Spleen (tissue), 11 donors: ENCODE results near the gene SOWAHD. TPM values are rescaled to one million over a fixed set of nuclear protein-coding genes. Genes with fewer than 3 reads are reported as not detected.
A peak's percentile ranks its signal among the peaks of the same experiment; 100 is the strongest.

Experiments
- DNase-seq: peaks from one replicate; pipeline ENCODE4 v3.0.0-alpha.2; 2020
- H3K27ac ChIP-seq, 8 donors: fragments of 200-600 bp; sonication (generic) in 7 of 8; 1 replicate in 4 of 8; 2 replicates in 4 of 8; pipeline versions ENCODE4 v1.5.0 to v1.8.0; 2016 to 2021; ENCODE audit warnings: inconsistent platforms in 4 of 8, mild to moderate bottlenecking in 4 of 8, moderate library complexity in 1 of 8
- H3K27me3 ChIP-seq, 7 donors: fragments of 200-600 bp; sonication (generic) in 6 of 7; replicated peaks in 1 of 7; 1 replicate in 4 of 7; 2 replicates in 3 of 7; pipeline versions ENCODE4 v1.5.0 to v1.8.0; 2016 to 2021; ENCODE audit warnings: inconsistent platforms in 3 of 7, mild to moderate bottlenecking in 1 of 7
- H3K36me3 ChIP-seq, 6 donors: fragments of 200-600 bp; sonication (generic) in 5 of 6; 1 replicate in 4 of 6; 2 replicates in 2 of 6; pipeline versions ENCODE4 v1.5.0 to v1.8.0; 2016 to 2021; ENCODE audit warnings: inconsistent platforms in 2 of 6
- H3K4me1 ChIP-seq, 6 donors: fragments of 200-600 bp; sonication (generic) in 5 of 6; 1 replicate in 3 of 6; 2 replicates in 3 of 6; pipeline versions ENCODE4 v1.5.0 to v1.8.0; 2016 to 2021; ENCODE audit warnings: inconsistent platforms in 3 of 6
- H3K4me3 ChIP-seq, 8 donors: fragments of 200-600 bp; sonication (generic) in 7 of 8; 1 replicate in 4 of 8; 2 replicates in 4 of 8; pipeline versions ENCODE4 v1.5.0 to v1.8.0; 2016 to 2021; ENCODE audit warnings: inconsistent platforms in 4 of 8, mild to moderate bottlenecking in 4 of 8, moderate library complexity in 2 of 8
- H3K9me3 ChIP-seq, 8 donors: fragments of 200-600 bp; sonication (generic) in 7 of 8; 1 replicate in 4 of 8; 2 replicates in 4 of 8; pipeline versions ENCODE4 v1.5.0 to v1.8.0; 2016 to 2021; ENCODE audit warnings: inconsistent platforms in 4 of 8
- POLR2A ChIP-seq, 3 donors: fragments of 450-650 bp; IDR thresholded peaks; one replicate each; pipeline ENCODE4 v1.5.1; 2017; ENCODE audit warnings: antibody characterized with exemption in 3 of 3, mild to moderate bottlenecking in 1 of 3
- POLR2AphosphoS5 ChIP-seq, 3 donors: sonication (generic); formaldehyde crosslinking; IDR thresholded peaks; one replicate each; pipeline ENCODE4 v1.5.1; 2017; ENCODE audit warnings: antibody characterized with exemption in 3 of 3
- WGBS, 5 donors: extraction: QIAGEN DNeasy Blood & Tissue Kit in 3 of 5; methylation state at CpG; one replicate each; pipeline versions ENCODE4 v1.1.5 to v1.1.7; 2013 to 2018; 5-methylcytosine and 5-hydroxymethylcytosine counted together
- intact Hi-C: fragments of 100-400 bp; cut with DNase I; formaldehyde crosslinking; loops from one replicate; pipeline ENCODE4 v1.15.0; 2023; ENCODE audit warnings: low total_unique reads
- polyA plus RNA-seq, 3 donors: library from polyadenylated mRNA; stranded (reverse); fragments of 200-250 nt; gene quantifications; one replicate each; pipeline ENCODE4 v1.2.1, GENCODE V29; 2013
- total RNA-seq, 7 donors: library from RNA; depleted of rRNA in 3 of 7; stranded (reverse); fragments of >200 nt in 3 of 7; fragmentation: NEBNext Ultra II Directional in 4 of 7; extraction: Animal tissue kit (Norgen Biotek cat#: 25700) in 4 of 7; gene quantifications; one replicate each; pipeline versions ENCODE4 v1.1.0 to v1.2.1, GENCODE V29; 2016 to 2021
- TF ChIP-seq, protein P1 (sequence below), 11 experiments: fragments of 200-600 bp in 7 of 11; fragments of 450-650 bp in 4 of 11; sonication (generic) in 4 of 11; IDR thresholded peaks in 8 of 11; conservative IDR thresholded peaks in 3 of 11; 1 replicate in 7 of 11; 2 replicates in 4 of 11; pipeline versions ENCODE4 v1.4.0 to v1.8.0; 2016 to 2021; ENCODE audit warnings: antibody characterized with exemption in 11 of 11, inconsistent platforms in 4 of 11, mild to moderate bottlenecking in 1 of 11
- donor health status: healthy with polysubstance abuse.
- donor health status: DM: no; HTN: no; CAD: no; lungs with moderate emphysema.
- donor health status: DM: no; HTN: no; CAD: no.
- donor health status: Bipolar disorder and iron deficiency.
- donor health status: healthy.
- donor health status: DM: no; HTN: no; CAD: no.
- donor health status: DM: yes; HTN: yes; CAD: no.

The SOWAHD gene
- total and polyA plus RNA-seq, 10 donors = 5.0 to 26.2 (median 8.7) TPM

DNA sequence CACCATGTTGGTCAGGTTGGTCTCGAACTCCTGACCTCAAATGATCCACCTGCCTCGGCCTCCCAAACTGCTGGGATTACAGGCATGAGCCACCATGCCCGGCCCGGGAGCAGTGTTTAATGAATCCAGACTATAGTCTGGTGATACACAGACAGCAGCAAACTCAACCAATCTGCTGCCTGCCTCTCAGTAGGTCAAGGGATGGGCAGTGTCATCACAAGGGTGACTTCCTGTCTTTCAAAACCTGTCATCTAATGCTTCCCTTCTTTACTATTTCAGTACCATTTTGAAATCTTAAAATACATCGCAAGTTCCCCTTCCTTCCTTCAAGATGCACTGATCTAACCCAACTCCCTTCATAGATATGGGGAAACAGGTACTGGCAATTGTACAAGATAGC, 24.6 kb downstream of the SOWAHD start:
- peaks cover 0 to 61% (median 22%) of the 10 kb centered on the region in 6 donors for H3K4me1 ChIP-seq
- no peaks in the 10 kb centered on the region for H3K27me3 ChIP-seq
- H3K36me3 ChIP-seq = peaks cover 0 to 74% (median 12%) of the 10 kb centered on the region in 6 donors
- no peak overlapping the region for H3K4me3 ChIP-seq
- peak overlapping the region in 6 of 8 donors; percentile 38 to 81 (median 72) for H3K27ac ChIP-seq
- DNase-seq = peak; percentile 74
- WGBS, 5 donors = 52 to 72% (median 60%) methylated on average over 1 to 5 of the region's 5 CpGs
- TF ChIP-seq POLR2A (IDR thresholded peaks at IDR 0.05) (no peak), POLR2AphosphoS5 (IDR thresholded peaks at IDR 0.05) (peak in 1 of 3 donors; percentile 14)
- TF ChIP-seq, protein P1, sequence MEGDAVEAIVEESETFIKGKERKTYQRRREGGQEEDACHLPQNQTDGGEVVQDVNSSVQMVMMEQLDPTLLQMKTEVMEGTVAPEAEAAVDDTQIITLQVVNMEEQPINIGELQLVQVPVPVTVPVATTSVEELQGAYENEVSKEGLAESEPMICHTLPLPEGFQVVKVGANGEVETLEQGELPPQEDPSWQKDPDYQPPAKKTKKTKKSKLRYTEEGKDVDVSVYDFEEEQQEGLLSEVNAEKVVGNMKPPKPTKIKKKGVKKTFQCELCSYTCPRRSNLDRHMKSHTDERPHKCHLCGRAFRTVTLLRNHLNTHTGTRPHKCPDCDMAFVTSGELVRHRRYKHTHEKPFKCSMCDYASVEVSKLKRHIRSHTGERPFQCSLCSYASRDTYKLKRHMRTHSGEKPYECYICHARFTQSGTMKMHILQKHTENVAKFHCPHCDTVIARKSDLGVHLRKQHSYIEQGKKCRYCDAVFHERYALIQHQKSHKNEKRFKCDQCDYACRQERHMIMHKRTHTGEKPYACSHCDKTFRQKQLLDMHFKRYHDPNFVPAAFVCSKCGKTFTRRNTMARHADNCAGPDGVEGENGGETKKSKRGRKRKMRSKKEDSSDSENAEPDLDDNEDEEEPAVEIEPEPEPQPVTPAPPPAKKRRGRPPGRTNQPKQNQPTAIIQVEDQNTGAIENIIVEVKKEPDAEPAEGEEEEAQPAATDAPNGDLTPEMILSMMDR (IDR thresholded peaks at IDR 0.05 in 8 of 11, conservative IDR thresholded peaks at IDR 0.05 in 3 of 11) = no peak
- no peaks in the 10 kb centered on the region for H3K9me3 ChIP-seq
- intact Hi-C loops = no loop called here

DNA sequence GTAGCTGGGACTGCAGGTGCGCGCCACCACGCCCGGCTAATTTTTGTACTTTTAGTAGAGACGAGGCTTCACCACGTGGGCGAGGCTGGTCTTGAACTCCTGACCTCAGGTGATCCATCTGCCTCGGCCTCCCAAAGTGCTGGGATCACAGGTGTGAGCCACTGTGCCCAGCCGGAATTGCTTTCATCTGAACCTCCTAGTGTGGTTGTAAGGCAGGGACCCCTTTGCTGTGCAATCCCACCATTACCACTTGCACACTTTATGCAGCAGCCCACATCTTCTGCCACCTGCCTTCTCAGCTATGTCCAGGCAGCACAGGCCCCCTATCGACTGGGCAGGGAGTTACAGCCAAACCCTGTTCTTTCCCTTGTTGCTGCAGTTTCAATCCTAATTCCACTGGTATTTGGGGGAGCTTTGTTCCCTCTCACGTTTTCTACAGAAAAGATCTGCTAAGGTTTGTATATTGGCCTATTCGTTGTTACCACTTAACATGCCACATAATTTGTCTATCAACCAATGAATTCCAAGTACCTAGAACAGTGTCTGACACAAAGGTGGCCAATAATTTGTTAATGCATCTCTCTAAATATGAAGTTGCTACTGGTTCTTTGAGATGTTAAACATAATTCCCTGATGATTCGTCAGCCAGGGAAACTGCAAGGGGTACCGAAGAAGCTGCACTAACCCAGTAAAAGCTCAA, 26.5 kb downstream of the SOWAHD start:
- intact Hi-C loops = no loop called here
- no peak overlapping the region for H3K4me3 ChIP-seq
- WGBS, 5 donors = 56 to 82% (median 74%) methylated on average over 8 to 14 of the region's 14 CpGs
- no peak overlapping the region for H3K27ac ChIP-seq
- peak in 2 of 3 donors; percentile 33 to 35 for TF ChIP-seq POLR2AphosphoS5 (IDR thresholded peaks at IDR 0.05)
- no peak for TF ChIP-seq POLR2A (IDR thresholded peaks at IDR 0.05)
- TF ChIP-seq, protein P1 (IDR thresholded peaks at IDR 0.05 in 8 of 11, conservative IDR thresholded peaks at IDR 0.05 in 3 of 11) = peak in 10 of 11 experiments; percentile 25 to 71 (median 54)
- no peaks in the 10 kb centered on the region for H3K27me3 ChIP-seq
- H3K9me3 ChIP-seq = no peaks in the 10 kb centered on the region
- DNase-seq = peak; percentile 77
- H3K36me3 ChIP-seq = peaks cover 0 to 91% (median 12%) of the 10 kb centered on the region in 6 donors
- H3K4me1 ChIP-seq = peaks cover 12 to 75% (median 38%) of the 10 kb centered on the region in 6 donors

DNA sequence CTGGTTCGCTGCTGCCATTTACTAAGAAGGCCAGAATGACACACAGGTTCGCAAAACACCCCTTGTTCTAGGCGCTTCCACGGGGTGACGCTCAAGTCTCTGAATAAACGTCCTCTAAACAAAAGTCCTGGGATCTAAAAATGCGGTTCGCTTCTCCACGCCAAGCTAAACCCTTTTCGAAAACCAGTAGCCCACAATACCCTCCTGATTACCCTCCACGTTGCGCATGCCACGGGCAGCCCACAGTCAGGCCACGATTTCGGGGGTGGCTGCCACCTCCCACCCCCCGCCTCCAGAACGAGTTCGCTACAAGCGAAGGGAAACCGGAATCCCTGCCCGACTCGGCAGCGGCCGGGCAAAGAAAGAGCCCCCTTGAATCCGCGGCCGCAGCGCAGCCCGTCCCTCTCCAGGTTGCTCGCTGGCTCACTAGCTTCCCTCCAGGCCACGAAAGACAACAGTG, 32.6 kb downstream of the SOWAHD start:
- DNase-seq = no peak

More for the DNA sequence above, 32.6 kb downstream of the SOWAHD start:
- H3K27ac ChIP-seq = peak overlapping the region; percentile 90 to 96 (median 95)
- intact Hi-C loops = no loop called here
- peaks cover 12 to 55% (median 34%) of the 10 kb centered on the region in 6 donors for H3K4me1 ChIP-seq
- no peaks in the 10 kb centered on the region for H3K9me3 ChIP-seq
- H3K36me3 ChIP-seq = peaks cover 0 to 37% (median 1%) of the 10 kb centered on the region in 6 donors
- 0 to 52% (median 0%) methylated on average over 19 to 31 of the region's 31 CpGs for WGBS, 5 donors
- no peaks in the 10 kb centered on the region for H3K27me3 ChIP-seq
- TF ChIP-seq POLR2A (IDR thresholded peaks at IDR 0.05) (no peak), POLR2AphosphoS5 (IDR thresholded peaks at IDR 0.05) (no peak)
- TF ChIP-seq, protein P1 (IDR thresholded peaks at IDR 0.05 in 8 of 11, conservative IDR thresholded peaks at IDR 0.05 in 3 of 11) = no peak
- peak overlapping the region; percentile 44 to 80 (median 56) for H3K4me3 ChIP-seq
